Activated CD4-positive, alpha-beta T cell treated with anti-CD3 and anti-CD28 coated beads, Interleukin-2, amount 10 ng/mL, durations not matched to agents 24 days and 14 days (primary cell): ENCODE data around the gene TPCN2. TPM values are rescaled to one million over a fixed set of nuclear protein-coding genes. Genes with fewer than 3 reads are reported as not detected.
"Not testable (repeated sequence)": the region's sequence is repeated elsewhere in the genome, so short reads cannot be mapped to it uniquely, and the experiment has no call there.

Source experiments
- DNase-seq: peaks from one replicate; pipeline ENCODE4 v3.0.0; 2022
- H3K27ac Mint-ChIP-seq: one replicate; pipeline ENCODE4 v1.8.0; 2022; ENCODE audit warnings: mild to moderate bottlenecking, mixed read lengths
- H3K27me3 Mint-ChIP-seq: one replicate; pipeline ENCODE4 v1.8.0; 2022; ENCODE audit warnings: mixed read lengths
- H3K36me3 Mint-ChIP-seq: one replicate; pipeline ENCODE4 v1.8.0; 2022; ENCODE audit warnings: low read depth, mild to moderate bottlenecking, mixed read lengths
- H3K4me1 Mint-ChIP-seq: one replicate; pipeline ENCODE4 v1.8.0; 2021; ENCODE audit warnings: mixed read lengths
- H3K4me3 Mint-ChIP-seq: one replicate; pipeline ENCODE4 v1.8.0; 2022; ENCODE audit warnings: mild to moderate bottlenecking, moderate library complexity, mixed read lengths
- H3K9me3 Mint-ChIP-seq: one replicate; pipeline ENCODE4 v1.8.0; 2021; ENCODE audit warnings: mixed read lengths
- intact Hi-C: fragments of 100-400 bp; cut with micrococcal nuclease; formaldehyde crosslinking; loops from one replicate; pipeline ENCODE4 v1.15.1; 2023
- total RNA-seq: library from RNA; stranded (reverse); gene quantifications from 2 replicates; pipeline ENCODE4 v1.2.3, GENCODE V29; 2022

Gene TPCN2
- total RNA-seq, 1 donor from 2014 or later, result 15.7 TPM

- no peak for DNase-seq
- intact Hi-C loops, result no loop called here
- no peak overlapping the region for H3K4me3 Mint-ChIP-seq
- peaks cover 5% of the 10 kb centered on the region for H3K36me3 Mint-ChIP-seq
- no peak overlapping the region for H3K27ac Mint-ChIP-seq
- H3K27me3 Mint-ChIP-seq, result no peaks in the 10 kb centered on the region
- H3K4me1 Mint-ChIP-seq, result peaks cover 11% of the 10 kb centered on the region
- H3K9me3 Mint-ChIP-seq, result peaks cover 20% of the 10 kb centered on the region
These were observed 84.5 kb downstream of the TPCN2 start for GRCh38 chr11:69133251-69133650.

GRCh38 chr11:69134182-69134581 is 85.5 kb downstream of the TPCN2 start:
- Mint-ChIP-seq H3K27ac (peak overlapping the region; percentile 17), H3K9me3 (peaks cover 17% of the 10 kb centered on the region)

DNA sequence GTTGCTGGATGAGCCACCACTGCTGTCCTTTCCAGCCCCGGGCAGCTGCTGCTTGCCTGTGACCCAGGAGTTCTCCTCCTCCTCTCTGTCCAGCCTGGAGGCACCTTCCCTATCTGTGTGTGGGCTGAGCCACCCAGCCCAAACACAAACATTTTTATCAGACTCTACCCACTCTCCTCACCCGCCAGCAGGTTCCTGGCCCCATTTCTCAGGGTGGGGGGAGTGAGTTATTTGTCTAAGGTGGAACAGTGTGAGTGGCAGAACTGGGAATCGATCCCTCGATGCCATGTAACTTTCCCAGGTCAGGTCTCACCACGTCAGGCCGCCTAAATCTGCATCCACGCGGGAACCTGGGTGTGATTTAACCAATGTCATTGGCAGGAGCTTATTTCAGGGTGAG is 86.2 kb downstream of the TPCN2 start:
- no peak for DNase-seq
- no peak overlapping the region for H3K27ac Mint-ChIP-seq
- intact Hi-C loops, result no loop called here
- H3K9me3 Mint-ChIP-seq, result peaks cover 17% of the 10 kb centered on the region
- H3K36me3 Mint-ChIP-seq, result peaks cover 5% of the 10 kb centered on the region
- H3K27me3 Mint-ChIP-seq, result no peaks in the 10 kb centered on the region
- H3K4me1 Mint-ChIP-seq, result peaks cover 11% of the 10 kb centered on the region
- no peak overlapping the region for H3K4me3 Mint-ChIP-seq

More at GRCh38 chr11:69134182-69134581, 85.5 kb downstream of the TPCN2 start:
- intact Hi-C loops, H3K27me3 Mint-ChIP-seq, H3K36me3 Mint-ChIP-seq, DNase-seq, H3K4me3 Mint-ChIP-seq: not testable (repeated sequence)
- H3K4me1 Mint-ChIP-seq, result peaks cover 11% of the 10 kb centered on the region

GRCh38 chr11:69135420-69136363 is 87.0 kb downstream of the TPCN2 start:
- H3K4me3 Mint-ChIP-seq, result no peak overlapping the region
- peaks cover 11% of the 10 kb centered on the region for H3K4me1 Mint-ChIP-seq
- H3K27me3 Mint-ChIP-seq, result no peaks in the 10 kb centered on the region
- H3K27ac Mint-ChIP-seq, result no peak overlapping the region
- peaks cover 17% of the 10 kb centered on the region for H3K9me3 Mint-ChIP-seq
- DNase-seq, result no peak
- intact Hi-C loops, result no loop called here
- peaks cover 5% of the 10 kb centered on the region for H3K36me3 Mint-ChIP-seq

GRCh38 chr11:69136471-69136870 is 87.7 kb downstream of the TPCN2 start:
- peaks cover 17% of the 10 kb centered on the region for H3K9me3 Mint-ChIP-seq
- H3K27me3 Mint-ChIP-seq, result no peaks in the 10 kb centered on the region
- intact Hi-C loops, result no loop called here
- H3K36me3 Mint-ChIP-seq, result peaks cover 5% of the 10 kb centered on the region
- H3K27ac Mint-ChIP-seq, result no peak overlapping the region
- DNase-seq, result no peak
- H3K4me3 Mint-ChIP-seq, result no peak overlapping the region
- peaks cover 9% of the 10 kb centered on the region for H3K4me1 Mint-ChIP-seq

DNA sequence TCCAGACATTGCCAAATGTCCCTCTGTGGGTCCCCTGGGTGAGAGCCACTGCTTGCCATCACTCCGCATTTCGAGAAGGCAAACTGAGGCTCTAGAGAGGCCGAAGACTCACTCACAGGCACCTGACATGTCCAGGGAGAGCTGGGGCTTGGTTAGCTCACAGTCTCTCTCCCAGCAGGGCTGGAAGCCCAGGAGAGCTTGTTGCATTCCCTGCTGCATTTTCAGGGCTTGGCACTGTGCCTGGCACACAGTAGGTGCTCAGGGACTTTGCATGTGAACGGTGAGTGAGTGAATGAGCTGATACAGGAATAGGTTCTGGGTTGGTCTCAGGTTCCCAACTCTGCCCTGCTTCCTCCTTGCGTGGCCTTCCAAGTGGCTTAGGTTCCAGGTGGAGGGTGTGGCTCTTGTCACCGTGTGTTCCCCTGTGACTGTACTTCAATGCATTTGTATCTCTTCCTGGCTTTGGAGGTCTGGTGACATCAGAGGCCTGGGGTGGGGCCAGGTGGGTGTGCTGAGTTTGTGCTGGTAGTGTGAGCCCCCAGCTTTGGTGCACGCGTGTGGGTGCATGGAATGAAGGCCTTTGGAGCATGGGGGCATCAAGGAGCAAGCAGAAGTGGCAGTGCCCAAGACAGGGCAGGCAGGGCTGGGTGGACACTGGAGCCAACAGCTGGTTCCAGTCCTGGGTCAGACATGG is 88.6 kb downstream of the TPCN2 start:
- Mint-ChIP-seq H3K9me3 (peaks cover 21% of the 10 kb centered on the region), H3K27me3 (no peaks in the 10 kb centered on the region), H3K36me3 (peaks cover 5% of the 10 kb centered on the region), H3K4me1 (peaks cover 9% of the 10 kb centered on the region), H3K4me3 (no peak overlapping the region), H3K27ac (peak overlapping the region; percentile 47)
- DNase-seq, result no peak
- intact Hi-C loops, result no loop called here

- H3K4me3 Mint-ChIP-seq, result no peak overlapping the region
- DNase-seq, result no peak
- peaks cover 9% of the 10 kb centered on the region for H3K4me1 Mint-ChIP-seq
- no peak overlapping the region for H3K27ac Mint-ChIP-seq
- no peaks in the 10 kb centered on the region for H3K27me3 Mint-ChIP-seq
- H3K9me3 Mint-ChIP-seq, result peaks cover 14% of the 10 kb centered on the region
- intact Hi-C loops, result no loop called here
- H3K36me3 Mint-ChIP-seq, result peaks cover 5% of the 10 kb centered on the region
These were observed 89.5 kb downstream of the TPCN2 start for GRCh38 chr11:69138265-69138664.

DNA sequence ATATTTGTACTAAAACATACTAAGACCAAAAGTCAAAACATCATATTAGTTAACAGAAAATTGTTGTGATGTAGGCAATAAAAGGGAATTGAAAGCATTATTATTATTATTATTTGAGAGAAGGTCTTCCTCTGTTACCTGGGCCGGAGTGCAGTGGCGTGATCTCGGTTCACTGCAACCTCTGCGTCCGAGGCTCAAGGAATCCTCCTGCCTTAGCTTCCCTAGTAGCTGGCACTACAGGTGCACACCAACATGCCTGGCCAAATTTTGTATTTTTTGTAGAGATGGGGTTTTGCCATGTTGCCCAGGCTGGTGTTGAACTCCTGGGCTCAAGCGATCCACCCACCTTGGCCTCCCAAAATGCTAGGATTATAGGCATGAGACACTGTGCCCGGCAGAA is 91.4 kb downstream of the TPCN2 start:
- H3K27ac Mint-ChIP-seq, DNase-seq, H3K36me3 Mint-ChIP-seq, H3K27me3 Mint-ChIP-seq, intact Hi-C loops, H3K4me3 Mint-ChIP-seq: not testable (repeated sequence)
- H3K9me3 Mint-ChIP-seq, result peaks cover 20% of the 10 kb centered on the region
- H3K4me1 Mint-ChIP-seq, result peaks cover 14% of the 10 kb centered on the region

- Mint-ChIP-seq H3K4me1 (peaks cover 14% of the 10 kb centered on the region), H3K4me3 (no peak overlapping the region), H3K36me3 (peaks cover 3% of the 10 kb centered on the region), H3K27ac (no peak overlapping the region), H3K9me3 (peaks cover 22% of the 10 kb centered on the region), H3K27me3 (no peaks in the 10 kb centered on the region)
- intact Hi-C loops, result no loop called here
- no peak for DNase-seq
These were observed 91.9 kb downstream of the TPCN2 start for GRCh38 chr11:69140635-69141034.

- H3K36me3 Mint-ChIP-seq, result no peaks in the 10 kb centered on the region
- no peak overlapping the region for H3K27ac Mint-ChIP-seq
- DNase-seq, result no peak
- peaks cover 23% of the 10 kb centered on the region for H3K9me3 Mint-ChIP-seq
- intact Hi-C loops, result no loop called here
- H3K4me3 Mint-ChIP-seq, result no peak overlapping the region
- H3K27me3 Mint-ChIP-seq, result no peaks in the 10 kb centered on the region
- H3K4me1 Mint-ChIP-seq, result peaks cover 8% of the 10 kb centered on the region
These were observed 93.0 kb downstream of the TPCN2 start for GRCh38 chr11:69141742-69142141.

GRCh38 chr11:69142895-69143294 is 94.2 kb downstream of the TPCN2 start:
- peaks cover 23% of the 10 kb centered on the region for H3K9me3 Mint-ChIP-seq

DNA sequence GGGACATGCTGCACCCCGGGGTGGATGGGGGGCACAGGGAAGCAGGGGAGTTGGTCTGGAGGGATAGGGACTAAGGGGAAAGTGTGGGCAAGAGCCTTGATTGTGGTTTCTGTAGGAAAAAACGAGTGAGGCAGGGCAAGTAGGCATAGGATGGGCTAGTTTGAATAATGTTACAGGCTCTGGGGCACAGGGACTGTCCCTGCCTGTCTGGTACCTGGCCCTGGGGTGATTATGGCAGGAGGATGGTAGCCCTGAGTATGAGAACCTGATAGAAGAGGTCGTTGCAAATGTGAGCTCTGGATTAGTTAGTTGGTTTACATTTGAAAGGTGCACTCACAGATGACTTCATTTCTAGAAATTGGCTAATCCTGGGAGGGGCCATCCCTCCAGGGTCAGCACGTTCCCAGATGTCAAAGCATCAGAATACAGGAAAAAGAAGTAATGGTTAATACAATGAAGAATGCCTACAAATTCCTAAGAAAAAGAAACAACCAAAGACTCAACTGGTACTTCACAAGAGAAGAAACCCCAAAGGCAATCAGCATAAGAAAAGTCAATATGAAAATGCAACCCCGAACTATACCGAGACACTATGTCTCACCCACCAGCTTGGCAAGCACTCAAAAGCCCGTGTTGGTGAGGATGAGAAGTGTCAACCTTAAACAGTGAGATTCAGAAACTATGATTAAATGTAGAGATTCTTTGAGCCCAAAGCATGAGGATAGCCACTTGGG is 95.8 kb downstream of the TPCN2 start:
- H3K4me3 Mint-ChIP-seq, result no peak overlapping the region
- H3K27ac Mint-ChIP-seq, result peak overlapping the region; percentile 47
- intact Hi-C loops, result no loop called here

More at GRCh38 chr11:69142895-69143294, 94.2 kb downstream of the TPCN2 start:
- Mint-ChIP-seq H3K36me3 (no peaks in the 10 kb centered on the region), H3K4me3 (no peak overlapping the region), H3K27ac (no peak overlapping the region), H3K27me3 (no peaks in the 10 kb centered on the region), H3K4me1 (peaks cover 8% of the 10 kb centered on the region)
- DNase-seq, result no peak
- intact Hi-C loops, result no loop called here

DNA sequence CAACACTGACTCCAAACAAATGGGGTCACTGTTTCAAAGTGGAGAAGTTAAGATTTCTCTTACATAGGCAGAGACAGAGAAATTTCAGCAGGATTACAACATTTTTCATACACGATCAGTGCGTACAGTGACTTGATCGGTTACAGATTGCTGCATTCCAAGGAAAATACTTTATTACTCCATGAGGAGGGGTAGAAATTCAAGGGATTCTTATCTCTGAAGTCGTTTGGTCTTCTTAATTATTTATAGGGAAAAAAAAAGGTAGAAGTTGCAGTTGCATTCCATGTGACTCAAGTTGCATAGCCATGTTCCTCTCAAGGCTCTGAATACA is 96.3 kb downstream of the TPCN2 start:
- peaks cover 11% of the 10 kb centered on the region for H3K4me1 Mint-ChIP-seq
- DNase-seq, result no peak
- H3K27me3 Mint-ChIP-seq, result no peaks in the 10 kb centered on the region
- intact Hi-C loops, result no loop called here
- no peaks in the 10 kb centered on the region for H3K36me3 Mint-ChIP-seq
- peaks cover 32% of the 10 kb centered on the region for H3K9me3 Mint-ChIP-seq
- no peak overlapping the region for H3K4me3 Mint-ChIP-seq
- no peak overlapping the region for H3K27ac Mint-ChIP-seq

More for the DNA sequence above, 95.8 kb downstream of the TPCN2 start:
- Mint-ChIP-seq H3K36me3 (no peaks in the 10 kb centered on the region), H3K27me3 (no peaks in the 10 kb centered on the region), H3K4me1 (peaks cover 11% of the 10 kb centered on the region), H3K9me3 (peaks cover 31% of the 10 kb centered on the region)
- no peak for DNase-seq

DNA sequence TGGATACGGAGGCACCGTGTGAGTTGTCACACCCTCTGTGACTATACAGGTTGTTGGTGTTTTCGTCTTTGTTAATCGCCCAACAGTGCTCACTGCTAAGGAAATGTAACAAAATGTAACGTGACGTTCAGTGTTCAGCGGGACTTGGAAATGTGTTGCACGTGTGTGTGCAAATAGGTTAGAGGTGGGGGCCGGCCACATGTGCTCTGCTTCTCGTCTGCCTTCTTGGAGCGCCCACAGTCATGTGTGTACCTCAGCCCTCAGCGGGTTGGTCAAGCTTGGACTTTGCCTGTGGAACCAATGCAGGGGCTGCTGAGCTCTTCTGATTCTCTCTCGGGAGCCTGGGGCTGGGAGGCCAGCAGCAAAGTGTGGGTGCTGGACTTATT is 99.6 kb downstream of the TPCN2 start:
- no peaks in the 10 kb centered on the region for H3K36me3 Mint-ChIP-seq
- H3K9me3 Mint-ChIP-seq, result peaks cover 31% of the 10 kb centered on the region
- H3K27ac Mint-ChIP-seq, result no peak overlapping the region
- no peak for DNase-seq
- no peak overlapping the region for H3K4me3 Mint-ChIP-seq
- H3K27me3 Mint-ChIP-seq, result no peaks in the 10 kb centered on the region
- H3K4me1 Mint-ChIP-seq, result peaks cover 11% of the 10 kb centered on the region
- intact Hi-C loops, result no loop called here
